GM21367 (cell line): ENCODE results near the gene ZC3H12C.
A peak's percentile ranks its signal among the peaks of the same experiment; 100 is the strongest.

Source experiments
- ATAC-seq: cut with Tn5 transposase; IDR thresholded peaks from one replicate; pipeline ENCODE4 v1.9.1; 2021; ENCODE audit not compliant: unreplicated experiment

The ZC3H12C gene

GRCh38 chr11:110076371-110076965 is 16.7 kb upstream of the ZC3H12C start:
- peak; percentile 32 for ATAC-seq

GRCh38 chr11:110077346-110077745 is 15.8 kb upstream of the ZC3H12C start:
- ATAC-seq: no peak

GRCh38 chr11:110077831-110078325 is 15.3 kb upstream of the ZC3H12C start:
- peak; percentile 87 for ATAC-seq

GRCh38 chr11:110078923-110079544 is 14.2 kb upstream of the ZC3H12C start:
- ATAC-seq: no peak

- no peak for ATAC-seq
Measured at GRCh38 chr11:110079726-110080125, 13.5 kb upstream of the ZC3H12C start.

- no peak for ATAC-seq
Measured at GRCh38 chr11:110081462-110082376, 11.5 kb upstream of the ZC3H12C start.

- no peak for ATAC-seq
Measured at GRCh38 chr11:110082899-110083298, 10.3 kb upstream of the ZC3H12C start.

GRCh38 chr11:110085255-110085838 is 7.8 kb upstream of the ZC3H12C start:
- no peak for ATAC-seq

- ATAC-seq: no peak
Measured at GRCh38 chr11:110086892-110087309, 6.3 kb upstream of the ZC3H12C start.

- no peak for ATAC-seq
Measured at GRCh38 chr11:110087812-110088534, 5.2 kb upstream of the ZC3H12C start.

- no peak for ATAC-seq
Measured at GRCh38 chr11:110088535-110089344, 4.5 kb upstream of the ZC3H12C start.

GRCh38 chr11:110089617-110090282 is 3.4 kb upstream of the ZC3H12C start:
- peak; percentile 28 for ATAC-seq

- ATAC-seq: no peak
Measured at GRCh38 chr11:110090466-110091026, 2.6 kb upstream of the ZC3H12C start.

- ATAC-seq: no peak
Measured at GRCh38 chr11:110092111-110092514, 1.1 kb upstream of the ZC3H12C start.

- peak; percentile 17 for ATAC-seq
Measured at GRCh38 chr11:110093407-110094297, 460 bp downstream of the ZC3H12C start.

GRCh38 chr11:110094298-110095285 is 1.4 kb downstream of the ZC3H12C start:
- ATAC-seq: no peak

GRCh38 chr11:110095554-110095953 is 2.4 kb downstream of the ZC3H12C start:
- ATAC-seq: no peak
